Glutamatergic neuron (in vitro differentiated cells): Measurements from ENCODE around the gene TBX1. TPM values are rescaled to one million over a fixed set of nuclear protein-coding genes. Genes with fewer than 3 reads are reported as not detected.

Experiments
- DNase-seq: peaks from one replicate; pipeline ENCODE4 v3.0.0; 2022
- H3K27ac Mint-ChIP-seq: one replicate; pipeline ENCODE4 v1.8.0; 2020; ENCODE audit warnings: mild to moderate bottlenecking, mixed read lengths, inconsistent platforms; ENCODE audit not compliant: unreplicated experiment
- H3K27me3 Mint-ChIP-seq: one replicate; pipeline ENCODE4 v1.8.0; 2020; ENCODE audit warnings: mild to moderate bottlenecking, moderate library complexity, mixed read lengths, inconsistent platforms; ENCODE audit not compliant: unreplicated experiment
- H3K36me3 Mint-ChIP-seq: one replicate; pipeline ENCODE4 v1.8.0; 2020; ENCODE audit warnings: mild to moderate bottlenecking, mixed read lengths, inconsistent platforms; ENCODE audit not compliant: unreplicated experiment
- H3K4me1 Mint-ChIP-seq: one replicate; pipeline ENCODE4 v1.8.0; 2020; ENCODE audit warnings: mild to moderate bottlenecking, low read depth, mixed read lengths, inconsistent platforms; ENCODE audit not compliant: unreplicated experiment
- H3K4me3 Mint-ChIP-seq: one replicate; pipeline ENCODE4 v1.8.0; 2020; ENCODE audit warnings: mild to moderate bottlenecking, mixed read lengths, inconsistent platforms; ENCODE audit not compliant: unreplicated experiment
- H3K9me3 Mint-ChIP-seq: one replicate; pipeline ENCODE4 v1.8.0; 2020; ENCODE audit warnings: mild to moderate bottlenecking, moderate library complexity, mixed read lengths, inconsistent platforms; ENCODE audit not compliant: unreplicated experiment
- CTCF ChIP-seq: fragments of 200-600 bp; sonication (generic); IDR thresholded peaks from one replicate; pipeline ENCODE4 v1.5.0; 2021; ENCODE audit not compliant: partially characterized antibody, unreplicated experiment
- total RNA-seq: library from RNA; stranded (reverse); fragmentation: NEBNext Ultra II Directional; extraction: Animal tissue kit (Norgen Biotek cat#: 25700); gene quantifications from one replicate; pipeline ENCODE4 v1.2.1, GENCODE V29; 2021; ENCODE audit not compliant: unreplicated experiment

The TBX1 gene
- total RNA-seq, 1 donor from 2014 or later = 2.4 TPM

- H3K4me1 Mint-ChIP-seq = peaks cover 23% of the 10 kb centered on the region
- H3K4me3 Mint-ChIP-seq = no peak overlapping the region
- H3K9me3 Mint-ChIP-seq = peaks cover 5% of the 10 kb centered on the region
- peaks cover 7% of the 10 kb centered on the region for H3K27me3 Mint-ChIP-seq
- TF ChIP-seq CTCF = no peak
- H3K27ac Mint-ChIP-seq = no peak overlapping the region
- no peak for DNase-seq
- no peaks in the 10 kb centered on the region for H3K36me3 Mint-ChIP-seq
Observed at GRCh38 chr22:19803736-19804267, 43.2 kb downstream of the TBX1 start.

GRCh38 chr22:19805821-19806212 lies 45.2 kb downstream of the TBX1 start:
- no peak for TF ChIP-seq CTCF
- Mint-ChIP-seq H3K4me3 (no peak overlapping the region), H3K4me1 (peaks cover 23% of the 10 kb centered on the region), H3K27me3 (peaks cover 7% of the 10 kb centered on the region), H3K36me3 (no peaks in the 10 kb centered on the region), H3K27ac (no peak overlapping the region), H3K9me3 (peaks cover 4% of the 10 kb centered on the region)
- DNase-seq = no peak

- Mint-ChIP-seq H3K27me3 (peaks cover 9% of the 10 kb centered on the region), H3K4me1 (peaks cover 25% of the 10 kb centered on the region), H3K4me3 (no peak overlapping the region), H3K36me3 (no peaks in the 10 kb centered on the region), H3K9me3 (peaks cover 4% of the 10 kb centered on the region), H3K27ac (no peak overlapping the region)
- no peak for TF ChIP-seq CTCF
- DNase-seq = no peak
Observed at GRCh38 chr22:19806213-19807160, 45.9 kb downstream of the TBX1 start.

GRCh38 chr22:19807161-19807913 lies 46.8 kb downstream of the TBX1 start:
- no peak for DNase-seq
- H3K9me3 Mint-ChIP-seq = peaks cover 4% of the 10 kb centered on the region
- H3K36me3 Mint-ChIP-seq = no peaks in the 10 kb centered on the region
- H3K4me1 Mint-ChIP-seq = peaks cover 20% of the 10 kb centered on the region
- no peak overlapping the region for H3K27ac Mint-ChIP-seq
- no peak overlapping the region for H3K4me3 Mint-ChIP-seq
- no peak for TF ChIP-seq CTCF
- H3K27me3 Mint-ChIP-seq = peaks cover 7% of the 10 kb centered on the region
